Fibroblast of pulmonary artery (primary cell): ENCODE data around the gene RC3H2.

Source experiments
- DNase-seq: peaks from one replicate; pipeline ENCODE4 v3.0.0-alpha.2; 2010; ENCODE audit warnings: low read depth
- H3K4me3 ChIP-seq: replicated peaks from 2 replicates; pipeline ENCODE4 v1.5.1; 2011; ENCODE audit warnings: low read depth, mild to moderate bottlenecking, control low read depth, low read length, moderate library complexity
- TF ChIP-seq, protein P1 (sequence below): IDR thresholded peaks from 2 replicates; pipeline ENCODE4 v1.5.1; 2011; ENCODE audit warnings: mild to moderate bottlenecking, control low read depth, low read length, inconsistent platforms; ENCODE audit errors: missing control alignments

RC3H2 gene, protein sequence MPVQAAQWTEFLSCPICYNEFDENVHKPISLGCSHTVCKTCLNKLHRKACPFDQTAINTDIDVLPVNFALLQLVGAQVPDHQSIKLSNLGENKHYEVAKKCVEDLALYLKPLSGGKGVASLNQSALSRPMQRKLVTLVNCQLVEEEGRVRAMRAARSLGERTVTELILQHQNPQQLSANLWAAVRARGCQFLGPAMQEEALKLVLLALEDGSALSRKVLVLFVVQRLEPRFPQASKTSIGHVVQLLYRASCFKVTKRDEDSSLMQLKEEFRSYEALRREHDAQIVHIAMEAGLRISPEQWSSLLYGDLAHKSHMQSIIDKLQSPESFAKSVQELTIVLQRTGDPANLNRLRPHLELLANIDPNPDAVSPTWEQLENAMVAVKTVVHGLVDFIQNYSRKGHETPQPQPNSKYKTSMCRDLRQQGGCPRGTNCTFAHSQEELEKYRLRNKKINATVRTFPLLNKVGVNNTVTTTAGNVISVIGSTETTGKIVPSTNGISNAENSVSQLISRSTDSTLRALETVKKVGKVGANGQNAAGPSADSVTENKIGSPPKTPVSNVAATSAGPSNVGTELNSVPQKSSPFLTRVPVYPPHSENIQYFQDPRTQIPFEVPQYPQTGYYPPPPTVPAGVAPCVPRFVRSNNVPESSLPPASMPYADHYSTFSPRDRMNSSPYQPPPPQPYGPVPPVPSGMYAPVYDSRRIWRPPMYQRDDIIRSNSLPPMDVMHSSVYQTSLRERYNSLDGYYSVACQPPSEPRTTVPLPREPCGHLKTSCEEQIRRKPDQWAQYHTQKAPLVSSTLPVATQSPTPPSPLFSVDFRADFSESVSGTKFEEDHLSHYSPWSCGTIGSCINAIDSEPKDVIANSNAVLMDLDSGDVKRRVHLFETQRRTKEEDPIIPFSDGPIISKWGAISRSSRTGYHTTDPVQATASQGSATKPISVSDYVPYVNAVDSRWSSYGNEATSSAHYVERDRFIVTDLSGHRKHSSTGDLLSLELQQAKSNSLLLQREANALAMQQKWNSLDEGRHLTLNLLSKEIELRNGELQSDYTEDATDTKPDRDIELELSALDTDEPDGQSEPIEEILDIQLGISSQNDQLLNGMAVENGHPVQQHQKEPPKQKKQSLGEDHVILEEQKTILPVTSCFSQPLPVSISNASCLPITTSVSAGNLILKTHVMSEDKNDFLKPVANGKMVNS

DNA sequence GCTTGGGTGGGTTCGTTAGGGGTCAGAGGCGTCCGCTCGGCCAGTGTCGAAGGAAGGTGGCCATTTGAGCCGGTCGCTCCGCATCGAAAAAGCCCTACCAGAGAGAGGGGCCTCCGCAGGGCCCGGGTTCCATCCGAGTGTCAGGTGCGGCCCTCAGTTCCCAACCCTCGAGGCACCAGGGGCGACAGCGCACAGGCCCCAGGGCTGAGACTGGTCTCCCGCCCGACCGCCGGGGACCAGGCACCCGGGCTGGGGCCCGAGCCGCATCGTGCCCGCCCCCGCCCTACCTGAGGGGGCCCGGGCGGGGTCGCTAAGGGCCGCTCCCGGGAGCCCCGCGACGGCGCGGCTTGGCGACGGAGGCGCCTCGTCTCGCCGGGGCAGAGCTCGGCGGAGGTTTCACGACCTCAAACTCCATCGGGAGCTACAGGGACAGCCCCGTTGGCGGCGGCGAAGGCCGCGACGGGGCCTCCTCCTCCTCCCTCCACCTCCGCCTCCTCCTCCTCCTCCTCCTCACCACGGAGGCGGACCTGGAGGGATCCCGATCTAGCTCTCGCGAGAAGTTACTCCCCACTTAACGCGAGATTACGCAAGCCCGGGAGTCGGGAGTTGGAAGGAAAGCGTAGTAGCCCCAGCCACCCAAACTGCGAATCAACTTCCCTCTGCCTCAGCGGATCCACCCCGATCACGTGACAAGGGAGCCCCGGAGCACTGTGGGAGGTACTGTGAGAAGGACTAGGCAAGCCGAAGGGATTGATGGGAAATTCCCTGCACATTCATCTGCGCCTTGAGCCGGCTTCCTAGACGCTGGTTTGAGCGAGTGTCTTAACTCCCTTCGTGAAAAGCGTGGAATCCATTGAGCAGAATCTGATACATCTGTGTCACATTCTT lies at the start of gene RC3H2:
Gene RC3H2 (minus strand): TSS at position 537 of the 888 bp plus-strand sequence. CDS start 7,850 bp downstream, outside the sequence.
- peak; percentile 100 for DNase-seq
- peak within 1 kb of the TSS; percentile 89 for H3K4me3 ChIP-seq
- TF ChIP-seq, protein P1, sequence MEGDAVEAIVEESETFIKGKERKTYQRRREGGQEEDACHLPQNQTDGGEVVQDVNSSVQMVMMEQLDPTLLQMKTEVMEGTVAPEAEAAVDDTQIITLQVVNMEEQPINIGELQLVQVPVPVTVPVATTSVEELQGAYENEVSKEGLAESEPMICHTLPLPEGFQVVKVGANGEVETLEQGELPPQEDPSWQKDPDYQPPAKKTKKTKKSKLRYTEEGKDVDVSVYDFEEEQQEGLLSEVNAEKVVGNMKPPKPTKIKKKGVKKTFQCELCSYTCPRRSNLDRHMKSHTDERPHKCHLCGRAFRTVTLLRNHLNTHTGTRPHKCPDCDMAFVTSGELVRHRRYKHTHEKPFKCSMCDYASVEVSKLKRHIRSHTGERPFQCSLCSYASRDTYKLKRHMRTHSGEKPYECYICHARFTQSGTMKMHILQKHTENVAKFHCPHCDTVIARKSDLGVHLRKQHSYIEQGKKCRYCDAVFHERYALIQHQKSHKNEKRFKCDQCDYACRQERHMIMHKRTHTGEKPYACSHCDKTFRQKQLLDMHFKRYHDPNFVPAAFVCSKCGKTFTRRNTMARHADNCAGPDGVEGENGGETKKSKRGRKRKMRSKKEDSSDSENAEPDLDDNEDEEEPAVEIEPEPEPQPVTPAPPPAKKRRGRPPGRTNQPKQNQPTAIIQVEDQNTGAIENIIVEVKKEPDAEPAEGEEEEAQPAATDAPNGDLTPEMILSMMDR = no peak

DNA sequence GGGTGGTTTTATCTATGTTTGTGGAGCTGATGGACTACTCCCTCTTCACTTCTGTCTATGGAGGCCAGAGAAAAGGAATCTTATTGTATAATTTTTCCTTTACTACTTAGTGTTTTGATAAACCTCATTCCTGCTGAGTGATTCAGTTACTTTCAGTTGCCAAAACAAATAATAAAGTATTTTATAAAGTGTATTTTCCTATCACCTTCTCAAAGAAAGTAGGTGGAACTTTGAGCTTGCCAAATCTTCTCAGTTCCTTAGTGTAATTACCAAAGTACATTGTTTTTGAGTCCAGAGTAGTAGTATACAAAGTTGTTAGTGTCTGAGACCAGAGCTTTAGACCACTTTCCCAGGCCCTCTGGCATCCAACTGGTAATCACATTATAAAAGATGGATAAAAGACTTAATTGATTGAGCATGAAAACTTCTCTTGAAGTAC lies 49.1 kb upstream of the RC3H2 start:
- peak; percentile 71 for DNase-seq
- TF ChIP-seq, protein P1 = no peak
- H3K4me3 ChIP-seq = no peak overlapping the region

DNA sequence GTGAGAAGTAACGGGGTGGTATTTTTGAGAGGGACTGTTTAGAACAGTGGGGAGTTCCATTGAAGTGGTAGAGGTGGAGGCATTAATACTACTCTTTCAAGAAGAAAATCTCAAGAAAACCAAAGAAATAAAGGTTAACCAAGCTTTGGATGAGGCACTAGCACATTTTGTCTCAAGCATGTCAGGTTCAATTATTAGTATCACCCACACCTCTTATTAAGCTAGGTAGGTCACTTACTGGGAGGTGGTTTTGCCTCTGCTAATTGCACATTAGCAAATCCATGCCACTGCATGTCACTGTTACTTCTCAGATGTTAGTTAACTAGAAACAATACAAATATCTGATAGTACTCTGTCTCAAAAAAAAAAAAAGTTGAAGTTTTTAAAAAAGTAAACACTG lies 45.9 kb upstream of the RC3H2 start:
- H3K4me3 ChIP-seq = no peak overlapping the region
- TF ChIP-seq, protein P1 = no peak
- no peak for DNase-seq

DNA sequence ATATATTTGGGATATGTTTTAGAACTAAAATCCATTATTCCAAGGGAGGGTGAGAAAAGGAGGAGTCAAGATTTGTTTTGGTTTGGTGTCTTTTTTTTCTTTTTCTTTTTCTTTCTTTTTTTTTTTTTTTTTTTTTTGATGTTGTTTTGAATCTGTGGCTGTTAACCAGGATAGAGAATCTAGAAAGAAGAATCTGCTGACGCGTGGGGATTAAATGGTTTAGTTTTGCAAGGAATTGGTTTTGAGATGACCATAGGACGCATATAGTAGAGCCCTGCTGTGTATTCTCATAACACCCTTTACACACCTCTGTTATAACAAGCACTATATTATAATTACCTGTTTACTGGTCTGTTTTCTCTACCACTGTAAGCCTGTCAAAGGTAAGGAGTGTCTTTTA lies 45.1 kb upstream of the RC3H2 start:
- H3K4me3 ChIP-seq = no peak overlapping the region
- DNase-seq = no peak
- TF ChIP-seq, protein P1 = no peak

DNA sequence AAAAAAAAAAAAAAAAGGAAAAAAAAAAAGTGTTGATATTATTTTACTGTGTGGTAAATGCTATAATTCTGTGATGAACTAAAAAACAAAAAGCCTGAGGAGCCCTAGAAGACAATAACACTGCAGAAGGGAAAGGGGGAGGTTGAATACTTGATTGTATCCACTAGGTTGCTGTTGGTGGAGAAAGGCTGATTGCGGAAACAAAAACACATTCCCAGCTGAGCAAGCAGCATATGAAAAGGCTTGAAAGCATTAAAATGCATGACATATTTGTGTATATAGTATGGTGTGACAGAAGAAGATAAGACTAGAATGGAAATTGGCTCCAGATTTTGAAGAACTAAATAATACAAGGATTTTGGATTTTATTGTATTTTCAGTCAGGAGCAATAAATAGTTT lies 44.5 kb upstream of the RC3H2 start:
- H3K4me3 ChIP-seq = no peak overlapping the region
- DNase-seq = peak; percentile 28
- TF ChIP-seq, protein P1 = no peak

DNA sequence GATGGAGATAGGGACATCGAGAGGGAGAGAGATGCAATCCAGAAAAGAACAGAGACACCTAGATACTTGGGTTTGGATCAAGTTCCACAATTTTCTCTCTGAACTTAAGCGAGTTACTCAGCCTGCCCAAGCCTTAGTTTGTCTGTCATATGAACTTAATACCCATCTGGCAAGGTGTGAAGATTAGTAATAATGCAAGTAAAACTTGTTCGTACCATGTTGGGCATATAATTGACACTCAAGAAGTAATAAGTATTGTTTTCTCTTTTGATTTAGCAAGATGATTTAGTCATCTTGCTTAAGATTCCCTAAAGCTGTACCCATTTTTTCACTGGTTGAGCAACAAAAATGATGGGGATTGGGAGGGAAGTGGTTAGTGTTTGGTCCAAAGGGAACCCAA lies 43.2 kb upstream of the RC3H2 start:
- no peak overlapping the region for H3K4me3 ChIP-seq
- no peak for DNase-seq
- TF ChIP-seq, protein P1 = no peak
